Right renal pelvis (tissue), 4 donors: ENCODE measurements around the gene KIRREL3. TPM values are rescaled to one million over a fixed set of nuclear protein-coding genes. Genes with fewer than 3 reads are reported as not detected.

Source experiments
- DNase-seq, 4 donors: peaks; one replicate each; pipeline ENCODE4 v3.0.0-alpha.2; 2013; ENCODE audit warnings: low read depth in 4 of 4, low spot score in 3 of 4, missing footprints in 1 of 4
- polyA plus RNA-seq, 4 donors: library from polyadenylated mRNA; unstranded; fragments of 120-200 nt; gene quantifications; one replicate each; pipeline ENCODE4 v1.2.1, GENCODE V29; 2013; ENCODE audit not compliant: insufficient read length in 4 of 4

Gene KIRREL3
- polyA plus RNA-seq, 4 donors, result 1.4 to 2.3 (median 1.8) TPM

DNA sequence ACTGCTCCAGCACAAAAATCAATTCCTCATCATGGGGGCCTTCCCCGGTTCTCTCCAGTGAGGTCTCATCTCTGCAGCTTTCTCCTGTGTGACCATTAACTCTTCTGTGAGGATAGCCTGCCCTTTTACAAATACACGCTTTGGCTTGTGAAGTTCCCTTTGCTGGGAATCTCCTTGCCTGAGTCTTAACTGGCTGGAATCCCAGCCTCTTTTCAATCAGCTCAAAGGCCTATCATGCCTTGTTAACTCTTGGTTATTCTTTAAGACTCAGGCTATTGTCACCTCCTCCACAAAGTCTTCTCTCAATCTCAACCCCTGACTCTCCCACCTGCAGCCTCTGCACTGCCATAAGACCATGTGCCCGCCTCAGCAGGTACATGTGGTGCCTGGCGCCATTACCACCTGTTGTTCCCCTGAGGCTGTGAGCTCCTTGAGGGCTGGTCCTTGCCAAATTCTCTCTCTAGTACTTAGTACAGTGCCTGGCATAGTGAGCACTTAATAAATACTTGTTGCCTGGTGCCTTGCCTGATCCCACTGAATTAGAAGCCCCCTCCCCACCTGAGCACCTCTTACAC, 516.9 kb downstream of the KIRREL3 start:
- no peak for DNase-seq

DNA sequence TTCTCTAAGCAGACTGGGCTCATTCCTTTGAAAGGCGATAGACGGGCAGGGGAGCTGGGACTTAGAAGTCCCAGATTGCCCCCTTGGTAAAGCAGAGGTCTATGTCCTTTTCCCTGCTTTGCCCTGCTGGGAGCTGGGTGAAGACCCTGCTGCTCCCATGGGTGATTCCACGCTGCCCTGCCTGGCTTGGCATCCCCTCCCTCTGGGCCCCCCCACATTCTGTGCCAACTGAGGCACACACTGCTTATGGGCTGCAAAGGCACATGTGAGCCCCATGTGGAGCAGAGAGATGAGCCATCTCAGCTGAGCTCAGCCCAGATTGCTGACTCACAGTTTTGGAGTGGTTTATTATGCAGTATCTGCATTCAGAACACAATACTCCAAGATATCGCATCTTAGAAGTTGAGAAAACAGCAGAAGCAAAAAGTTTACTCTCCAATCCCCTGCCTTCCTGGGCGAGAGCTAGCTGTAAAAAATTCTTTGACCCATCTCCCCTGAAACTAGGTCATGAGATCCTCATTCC, 517.9 kb downstream of the KIRREL3 start:
- no peak for DNase-seq

DNA sequence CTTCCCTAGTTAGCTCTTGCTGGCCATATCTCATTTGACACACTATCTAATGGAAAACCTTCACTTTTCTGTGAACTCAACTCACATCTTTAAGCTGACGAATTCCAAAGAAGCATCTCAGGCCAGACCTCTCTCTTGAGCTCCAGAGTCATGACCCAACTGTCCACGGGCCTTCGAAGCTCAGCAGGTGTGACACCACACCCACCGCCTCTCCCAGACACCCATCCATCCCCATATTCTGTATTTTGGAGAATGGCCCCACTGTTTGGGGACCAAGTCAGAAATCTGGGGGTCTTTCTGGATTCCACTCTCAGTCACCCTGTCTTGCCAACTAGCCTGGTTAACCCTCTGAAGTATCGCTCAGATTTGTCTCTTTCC, 519.3 kb downstream of the KIRREL3 start:
- DNase-seq, result no peak

DNA sequence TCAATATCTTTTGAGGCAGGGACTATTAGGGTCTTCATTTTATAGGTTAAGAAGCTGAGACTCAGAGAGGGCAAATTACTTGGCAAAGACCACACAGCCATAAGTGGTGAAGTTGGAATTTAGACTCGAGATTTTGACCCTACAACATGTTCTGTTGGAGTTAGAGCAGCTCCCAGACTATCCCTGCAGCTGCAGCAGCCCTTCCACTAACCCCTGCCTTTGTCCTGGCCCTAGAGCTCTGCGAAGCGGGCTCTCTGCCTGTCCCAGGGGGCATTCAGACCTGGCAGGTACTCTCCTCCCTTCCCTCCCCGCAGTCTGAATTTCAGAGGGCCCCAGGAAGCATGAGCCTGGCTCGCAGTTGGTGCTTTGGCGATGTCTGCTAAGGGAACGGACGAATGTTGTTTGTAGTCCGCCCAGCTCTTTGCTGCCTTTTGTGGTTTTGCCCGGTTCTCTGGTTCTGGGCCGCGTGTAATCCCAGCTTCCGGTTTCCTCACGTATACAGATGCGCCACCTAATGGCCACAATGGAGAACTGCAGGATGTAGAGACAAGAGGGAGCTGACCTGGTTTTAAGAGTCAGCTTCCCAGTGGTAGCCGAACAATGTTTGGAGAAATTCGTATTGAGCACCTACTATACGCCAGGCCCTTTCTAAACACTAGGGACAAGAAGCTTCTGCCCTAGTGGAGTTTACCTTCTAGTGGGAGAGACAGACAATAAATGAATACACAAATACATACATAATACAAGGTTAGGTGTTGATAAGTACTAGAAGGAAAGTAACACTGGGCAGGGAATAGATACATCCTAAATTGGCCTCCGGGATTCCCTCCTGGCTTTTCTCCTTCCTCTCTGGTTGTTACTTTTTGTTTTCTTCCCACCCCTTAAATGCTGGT, 519.9 kb downstream of the KIRREL3 start:
- DNase-seq, result peak; percentile 74 to 80 (median 78)

DNA sequence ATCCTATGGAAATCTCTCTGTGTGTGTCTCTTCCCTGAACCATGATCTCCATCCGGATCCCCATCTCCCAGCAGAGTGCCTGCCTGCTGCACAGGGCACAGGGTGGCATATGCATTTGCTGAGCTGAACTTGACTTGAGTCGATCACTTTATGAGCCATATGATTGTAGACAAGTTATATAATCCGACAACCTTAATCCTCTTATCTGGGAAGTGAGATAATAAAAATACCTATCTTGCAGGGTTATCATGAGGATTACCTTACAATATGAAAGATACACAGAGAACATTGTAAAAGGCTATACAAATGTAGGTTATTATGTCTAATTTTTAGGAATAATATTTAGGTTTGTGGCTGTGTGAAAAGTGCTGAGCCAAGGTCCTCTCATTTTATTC, 520.6 kb downstream of the KIRREL3 start:
- DNase-seq, result no peak

DNA sequence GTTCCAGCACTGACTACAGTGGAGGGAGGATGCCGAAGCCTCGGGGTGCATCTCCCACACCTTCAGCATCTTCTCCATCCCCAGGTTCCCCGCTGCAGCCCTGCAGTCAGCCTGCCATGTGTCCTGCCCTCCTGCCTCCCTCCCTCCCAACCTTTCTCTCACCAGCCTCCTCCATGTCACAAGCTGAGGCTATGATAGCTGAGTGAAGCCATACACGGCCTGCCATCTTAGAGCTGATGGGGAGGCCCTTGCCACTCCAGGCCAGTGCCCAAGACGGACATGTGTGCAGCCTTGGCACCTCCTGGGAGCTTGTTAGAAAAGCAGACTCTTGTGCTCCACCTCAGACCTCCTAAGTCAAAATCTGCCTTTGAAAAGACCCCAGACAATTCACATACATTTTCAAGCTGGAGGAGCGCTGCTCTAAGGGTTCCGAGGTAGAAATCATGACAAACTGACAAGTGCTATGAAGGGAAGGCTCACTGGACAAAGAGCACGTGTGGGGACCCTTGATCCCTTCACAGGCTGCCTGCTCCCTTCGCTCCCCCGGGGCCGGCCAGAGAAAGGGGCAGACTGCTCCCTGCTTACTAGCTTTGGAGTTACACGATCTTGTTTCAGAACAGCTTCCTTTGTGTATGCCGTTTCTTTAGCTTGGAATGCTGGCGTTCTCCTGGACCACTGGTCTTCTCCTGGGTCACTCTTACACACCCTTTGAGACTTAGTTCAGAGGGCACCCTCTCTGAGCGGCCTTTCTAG, 521.2 kb downstream of the KIRREL3 start:
- no peak for DNase-seq

DNA sequence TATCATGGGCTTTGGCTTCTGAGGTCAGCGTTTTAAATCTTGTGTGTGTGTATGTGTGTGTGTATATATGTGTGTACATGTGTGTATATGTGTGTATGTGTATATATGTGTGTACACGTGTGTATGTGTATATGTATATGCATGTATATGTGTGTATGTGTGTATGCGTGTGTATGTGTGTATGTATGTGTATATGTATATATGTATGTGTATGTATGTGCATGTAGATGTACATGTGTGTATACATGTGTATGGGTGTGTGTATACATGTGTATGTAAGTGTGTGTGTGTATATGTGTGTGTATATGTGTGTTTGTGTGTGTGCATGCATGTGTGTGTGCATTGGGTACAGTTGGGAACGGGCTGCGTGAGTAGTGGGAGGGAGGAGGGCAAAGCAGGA, 522.1 kb downstream of the KIRREL3 start:
- DNase-seq, result no peak

DNA sequence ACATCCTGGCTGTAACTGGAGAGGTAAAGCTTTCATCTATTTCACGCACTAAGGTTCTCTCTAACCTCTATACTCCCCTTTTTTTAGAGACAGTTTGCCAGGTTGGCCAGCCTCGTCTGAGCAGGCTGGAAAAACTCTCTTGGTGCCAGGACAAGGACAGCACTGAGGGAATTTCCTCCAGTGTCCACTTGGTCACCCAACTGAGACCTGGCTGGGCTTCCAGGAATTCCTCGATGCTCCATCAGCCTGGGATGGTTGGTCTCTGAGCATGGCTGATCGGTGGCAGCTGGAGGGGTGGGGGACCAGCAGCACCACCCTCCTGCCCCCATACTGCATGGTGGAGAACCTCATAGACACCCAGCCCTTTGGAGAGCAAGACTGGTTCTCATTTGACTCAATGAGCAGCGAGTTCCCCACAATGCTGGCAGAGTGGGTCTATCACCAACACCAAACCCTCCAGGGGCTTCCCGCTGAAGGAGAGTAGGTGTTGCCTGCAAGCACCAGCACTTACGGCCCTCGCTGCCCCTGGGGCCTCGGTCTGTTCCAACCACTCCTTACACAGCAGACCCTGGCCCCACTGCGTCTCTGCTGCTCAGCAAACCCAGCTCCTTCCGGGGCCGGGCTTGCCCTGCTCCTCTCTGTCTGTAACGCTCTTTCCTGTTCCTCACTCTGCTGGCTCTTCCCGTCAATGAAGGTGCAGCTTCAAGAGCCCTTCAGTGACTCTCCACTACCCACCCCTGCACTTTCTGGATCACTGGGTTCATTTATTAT, 522.9 kb downstream of the KIRREL3 start:
- DNase-seq, result no peak

DNA sequence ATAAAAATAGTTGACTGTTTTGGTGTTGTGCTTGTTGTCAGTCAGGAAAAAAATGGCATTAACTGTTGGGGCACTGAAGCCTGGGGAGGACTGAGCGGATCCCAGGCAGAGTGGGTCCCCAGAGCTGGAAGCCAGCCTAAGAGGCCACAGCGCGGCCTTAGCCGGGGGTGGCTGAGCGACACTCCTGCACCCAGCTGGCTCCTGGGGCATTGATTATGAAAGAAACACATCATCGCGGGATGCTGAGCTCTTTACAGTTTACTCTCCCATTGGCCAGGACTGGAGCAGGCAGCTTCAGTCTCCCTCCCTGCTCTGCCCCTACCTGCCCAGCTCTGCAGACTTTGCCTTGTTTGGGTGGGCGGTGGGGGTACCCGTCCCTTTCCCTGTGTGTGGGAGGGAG, 523.6 kb downstream of the KIRREL3 start:
- DNase-seq, result no peak

DNA sequence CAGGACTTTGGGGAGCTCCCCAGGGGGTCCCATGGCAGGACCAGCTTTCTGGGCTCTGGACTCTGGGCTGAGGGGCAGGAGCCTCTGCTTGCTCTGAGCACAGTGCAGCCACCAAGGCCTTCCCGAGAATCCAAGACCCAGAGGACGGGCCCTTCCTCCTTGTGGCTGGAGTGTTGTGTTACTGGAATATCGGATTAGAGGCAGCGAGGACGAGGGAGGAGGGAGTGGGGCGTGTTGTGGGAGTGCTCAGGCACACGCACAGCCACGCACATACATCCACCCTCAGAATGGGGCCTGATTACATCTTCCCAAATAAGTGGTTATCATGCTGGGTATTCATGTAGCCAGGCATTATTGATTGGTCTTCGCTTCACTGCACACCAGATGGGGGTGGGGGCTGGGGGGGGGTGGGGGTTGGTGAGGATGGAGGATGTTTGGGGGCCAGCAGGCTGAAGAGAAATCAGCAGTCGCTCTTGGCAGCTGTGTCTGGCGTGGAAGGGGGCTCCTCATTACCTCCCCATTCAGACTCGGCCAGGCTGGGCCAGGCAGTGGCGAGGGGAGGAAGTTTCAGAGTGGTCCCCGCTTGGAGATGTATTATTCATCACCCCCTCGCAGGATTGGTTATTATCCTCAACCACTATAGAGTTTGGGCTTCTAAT, 524.2 kb downstream of the KIRREL3 start:
- DNase-seq, result no peak

DNA sequence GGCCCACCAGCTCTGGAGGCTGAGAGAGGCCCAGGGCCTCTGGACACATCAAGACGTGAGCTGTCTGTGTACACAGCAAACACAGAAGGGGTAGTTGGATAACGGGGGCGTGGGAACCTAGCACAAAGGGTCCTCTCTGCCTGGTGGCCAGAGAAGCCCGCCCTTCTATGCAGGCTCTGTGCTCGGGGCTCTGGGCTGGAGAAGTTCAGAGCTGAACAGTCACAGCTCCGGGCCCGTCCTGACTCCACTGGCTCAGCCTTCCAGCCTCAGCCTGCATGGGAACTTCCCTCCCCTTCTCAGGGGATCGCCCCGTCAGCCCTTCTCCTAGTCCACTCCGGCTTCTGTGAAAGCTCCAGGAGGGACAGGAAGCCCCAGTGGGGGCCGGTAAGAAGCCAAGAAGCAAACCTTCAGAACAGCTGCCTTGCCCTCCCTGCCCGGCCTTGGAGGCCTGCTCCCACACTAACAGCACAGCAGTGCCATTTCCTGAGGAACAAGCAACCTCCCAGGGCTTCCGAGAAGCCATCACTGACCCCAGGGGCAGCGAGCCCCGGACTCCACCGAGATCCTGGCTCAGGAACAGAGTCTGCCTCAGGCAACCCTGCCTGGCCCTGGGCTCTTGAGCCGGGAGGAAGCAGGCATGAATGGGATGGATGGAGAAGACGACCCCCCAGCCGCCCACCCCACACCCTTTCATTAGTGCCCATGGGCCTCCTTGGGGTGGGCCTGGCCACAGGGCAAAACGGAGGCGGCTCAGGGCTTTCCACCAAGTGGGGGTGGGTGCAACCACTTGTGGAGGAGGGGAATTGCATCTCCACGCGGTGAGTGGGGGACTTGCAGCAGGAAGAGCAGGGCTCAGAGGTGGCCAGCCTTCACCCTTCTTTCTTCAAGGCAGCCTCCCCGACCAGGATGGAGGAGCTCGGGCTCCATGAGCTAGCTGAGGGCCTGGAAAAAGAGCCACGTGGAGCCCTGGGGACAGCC, 525.3 kb downstream of the KIRREL3 start:
- no peak for DNase-seq

DNA sequence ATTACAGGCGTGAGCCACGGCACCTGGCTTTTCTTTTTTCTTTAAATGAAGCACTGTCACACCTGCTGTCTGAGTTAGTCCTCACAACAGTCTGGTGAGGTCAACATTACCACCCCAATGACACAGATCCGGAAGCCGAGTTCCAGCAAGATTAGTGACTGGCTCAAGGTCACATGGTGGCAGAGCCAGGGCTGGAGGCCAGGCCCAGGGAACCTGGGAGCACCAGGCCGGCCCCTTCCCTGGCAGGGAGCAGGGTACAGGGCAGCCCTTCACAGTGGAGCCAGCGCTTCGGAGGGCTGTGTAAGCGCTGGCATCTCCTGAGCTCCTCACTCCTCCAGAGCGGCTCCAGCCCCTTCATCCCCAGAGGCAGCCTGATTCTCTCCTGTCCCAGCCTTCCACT, 526.4 kb downstream of the KIRREL3 start:
- DNase-seq, result no peak

DNA sequence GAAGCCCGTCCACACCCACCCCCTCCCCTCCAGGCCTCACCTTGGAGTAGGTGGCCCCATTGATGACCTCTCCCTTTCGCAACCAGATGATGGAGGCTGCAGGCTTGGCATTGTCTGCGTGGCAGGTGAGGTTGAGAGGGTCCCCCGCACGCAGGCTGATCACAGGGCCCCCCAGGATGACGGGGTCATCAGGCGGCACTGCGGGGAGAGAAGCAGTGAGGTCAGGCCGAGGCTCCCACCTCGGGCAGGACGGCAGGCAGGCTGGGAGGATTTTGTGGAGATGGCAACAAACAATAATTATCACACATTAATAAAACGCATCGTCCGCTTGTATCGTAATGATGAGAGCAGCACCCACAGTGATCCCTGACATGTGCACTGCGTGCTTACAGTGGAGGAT, 527.3 kb downstream of the KIRREL3 start:
- no peak for DNase-seq

DNA sequence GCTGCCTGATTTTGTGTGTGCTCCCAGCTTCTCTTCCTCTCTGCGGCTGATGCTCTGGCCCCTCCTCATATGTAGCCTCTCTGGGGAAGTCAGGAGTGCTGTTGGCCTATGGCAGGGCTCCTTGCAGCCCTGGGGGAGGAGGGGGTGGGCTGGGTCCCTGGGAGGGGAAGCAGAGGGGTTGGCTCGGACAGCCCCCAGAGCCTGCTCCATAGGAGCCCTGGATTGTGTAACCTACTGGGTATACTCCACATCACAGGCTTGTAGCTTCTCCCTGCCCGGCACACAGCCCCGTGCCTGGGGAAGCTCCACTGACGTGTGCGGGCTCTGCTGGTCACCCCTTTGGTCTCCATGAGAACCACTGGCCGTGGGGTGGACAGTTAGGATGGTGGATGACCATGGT, 531.3 kb downstream of the KIRREL3 start:
- no peak for DNase-seq

DNA sequence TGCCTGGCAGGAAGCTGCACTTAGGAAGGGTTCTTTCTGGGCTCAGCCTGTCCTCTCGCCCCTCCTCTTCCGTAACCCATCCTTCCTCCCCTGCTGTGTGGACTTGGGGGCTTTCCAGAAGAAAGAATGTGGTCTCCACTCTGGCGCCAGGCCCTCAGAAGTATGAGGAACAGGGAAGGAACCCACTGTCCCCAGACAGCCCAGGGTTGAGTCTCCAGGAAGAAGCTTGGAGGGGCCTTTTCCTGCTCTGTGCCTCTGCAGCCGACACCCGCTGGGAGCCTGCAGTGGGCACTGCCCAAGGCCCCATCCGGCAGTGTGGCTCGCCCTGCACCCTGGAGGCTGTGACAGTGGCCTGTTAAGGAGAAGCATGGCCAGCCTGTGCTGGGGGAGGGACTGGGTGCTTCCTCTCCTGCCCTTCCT, 532.5 kb downstream of the KIRREL3 start:
- no peak for DNase-seq

DNA sequence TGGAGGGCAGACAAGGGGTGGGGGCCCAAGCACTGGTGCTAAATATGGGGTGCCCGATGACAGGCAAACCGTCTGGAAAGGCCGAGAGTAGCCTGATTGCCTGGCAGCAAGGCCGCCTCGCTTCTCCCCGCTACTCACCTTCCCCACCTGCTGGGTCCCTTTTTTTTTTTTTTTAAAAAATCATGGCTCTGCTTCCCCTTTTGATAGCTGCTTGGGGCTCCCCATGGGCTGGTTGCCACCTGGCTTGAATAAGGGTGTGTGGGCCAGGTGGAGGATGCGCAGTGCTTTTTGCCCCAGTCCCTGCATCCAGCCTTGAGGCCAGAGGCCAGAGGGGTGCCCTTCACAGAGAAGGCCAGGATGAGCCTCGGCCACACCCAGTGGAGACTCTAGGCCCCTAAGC, 533.1 kb downstream of the KIRREL3 start:
- DNase-seq, result no peak

DNA sequence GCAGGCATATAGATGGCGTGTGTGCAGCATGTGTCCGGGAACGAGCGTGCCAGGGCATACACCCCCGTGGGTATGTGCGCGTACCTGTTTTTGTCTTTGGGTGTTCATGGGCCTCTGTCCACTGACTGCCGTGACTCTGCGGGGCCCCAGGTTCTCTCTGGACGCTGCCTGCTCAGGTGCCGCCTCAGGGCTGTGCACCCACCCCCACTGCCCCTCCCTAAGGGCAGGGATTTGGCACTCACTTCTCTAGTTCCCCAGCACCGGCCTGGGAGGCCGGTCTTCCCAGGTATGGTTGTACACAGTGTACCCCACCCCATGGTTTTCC, 533.6 kb downstream of the KIRREL3 start:
- DNase-seq, result no peak

DNA sequence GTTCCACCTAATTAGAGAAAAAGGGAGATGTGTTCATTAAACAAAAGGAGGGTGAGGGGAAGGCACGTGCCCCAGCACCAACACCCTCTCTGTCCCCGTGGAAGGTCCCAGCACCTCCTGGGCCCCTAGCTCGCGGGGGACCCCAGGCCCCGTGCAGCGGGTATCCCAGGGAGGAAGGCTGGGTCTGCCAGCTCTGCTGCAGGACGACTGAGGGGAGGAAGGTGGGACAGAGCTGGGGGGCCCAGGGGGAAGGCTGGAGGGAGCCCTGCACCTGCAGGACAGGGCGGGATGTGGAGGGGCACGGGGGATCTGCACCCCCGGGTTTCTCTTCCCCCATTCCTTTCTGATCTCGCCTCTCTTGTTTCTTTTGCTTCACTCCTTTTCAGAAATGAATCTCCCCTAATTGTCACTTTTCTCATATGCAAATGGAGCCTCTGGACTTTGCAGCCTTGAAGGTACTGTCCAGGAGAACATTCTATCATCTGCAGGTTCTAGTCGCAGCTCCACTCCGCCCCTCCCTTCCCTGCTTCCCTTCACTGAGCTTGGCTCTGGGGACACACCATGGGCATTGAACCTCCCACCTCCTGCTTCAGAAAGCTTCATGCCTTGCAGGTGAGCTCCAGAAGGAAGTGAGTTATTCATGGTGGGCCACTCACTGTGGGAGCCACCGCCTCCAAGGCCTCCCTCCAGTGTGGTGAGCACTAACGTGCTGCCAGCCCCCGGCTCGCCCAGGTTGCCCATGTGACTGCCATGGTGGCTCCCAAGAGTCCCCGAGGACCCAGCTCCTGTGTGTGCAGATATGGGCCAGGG, 534.1 kb downstream of the KIRREL3 start:
- no peak for DNase-seq
